ENCODE results near the gene NEK3. TPM values are rescaled to one million over a fixed set of nuclear protein-coding genes. Genes with fewer than 3 reads are reported as not detected.

The NEK3 gene
- total and polyA plus RNA-seq, 2 donors from 2014 or later, result 17.4 to 21.1 TPM

GRCh38 chr13:52162279-52163101, 3.1 kb upstream of the NEK3 start:
- no peak overlapping the region for H3K4me3 ChIP-seq (ENCODE audit: low read length in 3 of 3)
- no peaks in the 10 kb centered on the region for H3K9me3 ChIP-seq (ENCODE audit: control insufficient read depth in 2 of 3, insufficient read depth in 1 of 3, low read length in 3 of 3)
- DNase-seq (peak in 1 of 5 donors; percentile 9), FAIRE-seq (no peak)
- H3K27ac ChIP-seq (ENCODE audit: low read depth in 2 of 2, low read length in 2 of 2), result no peak overlapping the region
- H3K27me3 ChIP-seq (ENCODE audit: control insufficient read depth, insufficient read depth, low read length), result no peaks in the 10 kb centered on the region
- H3K9ac ChIP-seq (ENCODE audit: low read length in 3 of 3), result no peak overlapping the region
- peaks cover 0 to 5% (median 0%) of the 10 kb centered on the region in 3 donors for H3K36me3 ChIP-seq (ENCODE audit: control insufficient read depth in 2 of 3, insufficient read depth in 3 of 3, low read length in 3 of 3)
- peaks cover 2 to 10% (median 5%) of the 10 kb centered on the region in 3 donors for H3K4me1 ChIP-seq (ENCODE audit: control insufficient read depth in 2 of 3, insufficient read depth in 2 of 3, low read depth in 1 of 3, low read length in 3 of 3)
- intact Hi-C loops (cut with DNase I), result no loop called here
- no peak for TF ChIP-seq CTCF (IDR thresholded peaks at IDR 0.05; ENCODE audit: borderline replicate concordance, extremely low read depth, insufficient read depth)

- TF ChIP-seq CTCF (IDR thresholded peaks at IDR 0.05; ENCODE audit: borderline replicate concordance, extremely low read depth, insufficient read depth), result no peak
- Histone ChIP-seq H3K27ac (ENCODE audit: low read depth in 2 of 2, low read length in 2 of 2) (no peak overlapping the region), H3K27me3 (ENCODE audit: control insufficient read depth, insufficient read depth, low read length) (no peaks in the 10 kb centered on the region), H3K9me3 (ENCODE audit: control insufficient read depth in 2 of 3, insufficient read depth in 1 of 3, low read length in 3 of 3) (no peaks in the 10 kb centered on the region), H3K9ac (ENCODE audit: low read length in 3 of 3) (peak overlapping the region in 1 of 3 donors; percentile 32), H3K4me1 (ENCODE audit: control insufficient read depth in 2 of 3, insufficient read depth in 2 of 3, low read depth in 1 of 3, low read length in 3 of 3) (peaks cover 2 to 12% (median 5%) of the 10 kb centered on the region in 3 donors), H3K36me3 (ENCODE audit: control insufficient read depth in 2 of 3, insufficient read depth in 3 of 3, low read length in 3 of 3) (no peaks in the 10 kb centered on the region), H3K4me3 (ENCODE audit: low read length in 3 of 3) (no peak overlapping the region)
- intact Hi-C loops (cut with DNase I), result no loop called here
- peak in 3 of 5 donors; percentile 11 to 66 (median 33) for DNase-seq
- FAIRE-seq, result no peak
Observed at GRCh38 chr13:52161181-52161646, 1.8 kb upstream of the NEK3 start.

GRCh38 chr13:52160506-52160905, 1.1 kb upstream of the NEK3 start:
- no peak for TF ChIP-seq CTCF (IDR thresholded peaks at IDR 0.05; ENCODE audit: borderline replicate concordance, extremely low read depth, insufficient read depth)
- no peak for FAIRE-seq
- H3K27ac ChIP-seq (ENCODE audit: low read depth in 2 of 2, low read length in 2 of 2), result no peak overlapping the region

More at GRCh38 chr13:52160506-52160905, 1.1 kb upstream of the NEK3 start:
- Histone ChIP-seq H3K36me3 (ENCODE audit: control insufficient read depth in 2 of 3, insufficient read depth in 3 of 3, low read length in 3 of 3) (no peaks in the 10 kb centered on the region), H3K9ac (ENCODE audit: low read length in 3 of 3) (peak overlapping the region in 1 of 3 donors; percentile 32), H3K9me3 (ENCODE audit: control insufficient read depth in 2 of 3, insufficient read depth in 1 of 3, low read length in 3 of 3) (no peaks in the 10 kb centered on the region), H3K4me3 (ENCODE audit: low read length in 3 of 3) (no peak overlapping the region), H3K4me1 (ENCODE audit: control insufficient read depth in 2 of 3, insufficient read depth in 2 of 3, low read depth in 1 of 3, low read length in 3 of 3) (peaks cover 2 to 12% (median 5%) of the 10 kb centered on the region in 3 donors), H3K27me3 (ENCODE audit: control insufficient read depth, insufficient read depth, low read length) (no peaks in the 10 kb centered on the region)
- intact Hi-C loops (cut with DNase I), result no loop called here
- peak in 2 of 5 donors; percentile 34 to 66 for DNase-seq

All from kidney (tissue), 14 donors.